ENCODE results near the gene PRTFDC1.

The PRTFDC1 gene

GRCh38 chr10:24969841-24970281 is 17.5 kb upstream of the PRTFDC1 start:
- no peak for TF ChIP-seq TAF1 (IDR thresholded peaks at IDR 0.05; ENCODE audit: borderline replicate concordance, insufficient read depth, low read length)
- TF ChIP-seq REST (IDR thresholded peaks at IDR 0.05; ENCODE audit: insufficient read depth in 1 of 2, low read depth in 2 of 2, low read length in 2 of 2): no peak
- no peak for TF ChIP-seq FOXP2 (optimal IDR thresholded peaks at IDR 0.05; ENCODE audit: borderline replicate concordance, extremely low read depth, extremely low read length, insufficient read depth)
- TF ChIP-seq POLR2AphosphoS5 (IDR thresholded peaks at IDR 0.05; ENCODE audit: low read depth, low read length): no peak
- no peak for TF ChIP-seq SIN3A (IDR thresholded peaks at IDR 0.05; ENCODE audit: borderline replicate concordance, insufficient read depth, low read length)

GRCh38 chr10:24968349-24968748 is 15.9 kb upstream of the PRTFDC1 start:
- TF ChIP-seq TAF1 (IDR thresholded peaks at IDR 0.05; ENCODE audit: borderline replicate concordance, insufficient read depth, low read length): no peak
- no peak for TF ChIP-seq REST (IDR thresholded peaks at IDR 0.05; ENCODE audit: insufficient read depth in 1 of 2, low read depth in 2 of 2, low read length in 2 of 2)
- TF ChIP-seq POLR2AphosphoS5 (IDR thresholded peaks at IDR 0.05; ENCODE audit: low read depth, low read length): no peak
- no peak for TF ChIP-seq SIN3A (IDR thresholded peaks at IDR 0.05; ENCODE audit: borderline replicate concordance, insufficient read depth, low read length)
- no peak for TF ChIP-seq FOXP2 (optimal IDR thresholded peaks at IDR 0.05; ENCODE audit: borderline replicate concordance, extremely low read depth, extremely low read length, insufficient read depth)

- no peak for TF ChIP-seq REST (IDR thresholded peaks at IDR 0.05; ENCODE audit: insufficient read depth in 1 of 2, low read depth in 2 of 2, low read length in 2 of 2)
- TF ChIP-seq TAF1 (IDR thresholded peaks at IDR 0.05; ENCODE audit: borderline replicate concordance, insufficient read depth, low read length): no peak
- no peak for TF ChIP-seq SIN3A (IDR thresholded peaks at IDR 0.05; ENCODE audit: borderline replicate concordance, insufficient read depth, low read length)
- TF ChIP-seq POLR2AphosphoS5 (IDR thresholded peaks at IDR 0.05; ENCODE audit: low read depth, low read length): no peak
- TF ChIP-seq FOXP2 (optimal IDR thresholded peaks at IDR 0.05; ENCODE audit: borderline replicate concordance, extremely low read depth, extremely low read length, insufficient read depth): no peak
These were observed 14.6 kb upstream of the PRTFDC1 start for GRCh38 chr10:24966962-24967481.

GRCh38 chr10:24965051-24965450 is 12.6 kb upstream of the PRTFDC1 start:
- no peak for TF ChIP-seq SIN3A (IDR thresholded peaks at IDR 0.05; ENCODE audit: borderline replicate concordance, insufficient read depth, low read length)
- no peak for TF ChIP-seq FOXP2 (optimal IDR thresholded peaks at IDR 0.05; ENCODE audit: borderline replicate concordance, extremely low read depth, extremely low read length, insufficient read depth)
- no peak for TF ChIP-seq REST (IDR thresholded peaks at IDR 0.05; ENCODE audit: insufficient read depth in 1 of 2, low read depth in 2 of 2, low read length in 2 of 2)

- no peak for TF ChIP-seq POLR2AphosphoS5 (IDR thresholded peaks at IDR 0.05; ENCODE audit: low read depth, low read length)
- no peak for TF ChIP-seq REST (IDR thresholded peaks at IDR 0.05; ENCODE audit: insufficient read depth in 1 of 2, low read depth in 2 of 2, low read length in 2 of 2)
- TF ChIP-seq FOXP2 (optimal IDR thresholded peaks at IDR 0.05; ENCODE audit: borderline replicate concordance, extremely low read depth, extremely low read length, insufficient read depth): no peak
- no peak for TF ChIP-seq TAF1 (IDR thresholded peaks at IDR 0.05; ENCODE audit: borderline replicate concordance, insufficient read depth, low read length)
- no peak for TF ChIP-seq SIN3A (IDR thresholded peaks at IDR 0.05; ENCODE audit: borderline replicate concordance, insufficient read depth, low read length)
These were observed 11.2 kb upstream of the PRTFDC1 start for GRCh38 chr10:24963521-24964041.
